ENCODE results near the gene LAMB3.
"Not testable (repeated sequence)": the region's sequence is repeated elsewhere in the genome, so short reads cannot be mapped to it uniquely, and the experiment has no call there.

LAMB3 gene

DNA sequence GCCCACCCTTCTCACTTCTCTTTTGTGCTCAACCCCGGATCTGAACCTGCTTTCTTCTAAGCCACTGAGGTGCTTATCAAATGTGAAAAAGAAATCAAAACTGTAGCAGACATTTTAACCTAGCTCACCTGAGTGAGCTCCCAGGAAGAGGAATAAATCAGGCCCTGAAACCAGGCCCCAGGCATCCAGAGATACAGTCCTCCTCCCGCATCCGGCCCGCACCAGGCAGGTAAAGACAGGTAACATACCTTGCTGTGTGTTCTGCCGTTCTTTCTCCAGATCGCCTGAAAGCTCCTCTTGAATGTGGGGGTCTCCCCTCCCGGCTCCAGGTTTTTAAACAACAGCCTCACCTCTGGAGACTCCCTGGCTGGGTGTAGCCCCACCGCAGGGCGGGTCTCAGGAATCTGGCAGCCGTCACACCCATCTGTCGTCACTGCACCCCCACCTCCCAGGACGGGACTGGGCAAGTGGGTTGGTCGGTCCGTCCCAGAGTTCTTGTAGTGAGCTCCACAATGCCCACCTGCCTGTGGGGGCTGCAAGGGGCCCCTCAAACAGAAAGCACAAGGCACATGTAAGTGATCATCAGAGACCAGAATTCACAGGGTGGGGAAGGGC, at the start of gene LAMB3:
TSS of gene LAMB3 (minus strand) at position 305 of the 615 bp plus-strand sequence. CDS start 1,481 bp downstream, outside the sequence.
- no peak for DNase-seq

DNA sequence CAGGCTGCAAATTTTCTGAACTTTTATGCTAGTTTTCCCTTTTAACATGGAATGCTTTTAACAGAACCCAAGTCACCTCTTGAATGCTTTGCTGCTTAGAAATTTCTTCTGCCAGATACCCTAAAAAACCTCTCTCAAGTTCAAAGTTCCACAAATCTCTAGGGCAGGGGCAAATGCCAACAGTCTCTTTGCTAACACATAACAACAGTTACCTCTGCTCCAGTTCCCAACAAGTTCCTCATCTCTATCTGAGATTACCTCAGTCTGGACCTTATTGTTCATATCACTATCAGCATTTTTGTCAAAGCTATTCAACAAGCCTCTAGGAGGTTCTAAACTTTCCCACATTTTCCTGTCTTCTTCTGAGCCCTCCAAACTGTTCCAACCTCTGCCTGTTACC, 48.5 kb upstream of the LAMB3 start:
- DNase-seq, result not testable (repeated sequence)

DNA sequence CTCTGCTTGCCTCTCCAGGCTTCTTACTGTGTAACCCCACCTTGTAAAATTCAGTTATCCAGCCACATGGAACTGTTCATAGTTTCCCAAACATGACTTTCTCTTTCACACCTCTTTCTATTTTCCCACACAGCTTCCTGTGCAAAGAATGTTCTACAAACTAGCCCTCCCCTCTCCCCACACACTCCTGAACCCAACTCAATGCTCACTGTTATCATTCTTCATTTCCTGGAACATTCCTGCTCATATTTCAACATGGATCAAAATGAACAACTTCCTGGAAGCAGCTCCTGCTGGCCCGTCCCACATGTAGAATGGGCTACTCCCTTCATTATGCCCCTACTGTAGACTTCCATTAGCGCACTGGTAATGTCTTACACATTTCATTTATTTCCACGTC, 44.9 kb upstream of the LAMB3 start:
- no peak for DNase-seq

DNA sequence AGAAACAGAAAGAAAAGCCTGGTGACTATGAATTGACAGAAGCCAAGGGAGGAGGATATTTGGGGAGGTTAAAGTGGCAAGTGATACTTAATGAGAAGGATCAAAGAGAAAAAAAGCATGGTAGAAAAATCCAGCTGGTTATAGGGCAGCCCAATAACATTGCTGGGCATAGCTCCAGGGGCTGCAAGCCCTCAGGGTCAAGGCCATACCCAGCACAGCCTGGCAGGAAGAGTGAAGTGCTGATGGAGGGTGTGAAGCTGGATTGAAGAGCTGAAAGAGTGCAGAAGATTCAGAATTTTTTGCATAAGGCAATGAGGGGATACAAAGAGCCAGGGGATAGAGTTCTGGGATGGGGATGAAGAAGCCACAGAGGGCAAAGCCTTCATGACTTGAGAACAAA, 44.4 kb upstream of the LAMB3 start:
- no peak for DNase-seq

DNA sequence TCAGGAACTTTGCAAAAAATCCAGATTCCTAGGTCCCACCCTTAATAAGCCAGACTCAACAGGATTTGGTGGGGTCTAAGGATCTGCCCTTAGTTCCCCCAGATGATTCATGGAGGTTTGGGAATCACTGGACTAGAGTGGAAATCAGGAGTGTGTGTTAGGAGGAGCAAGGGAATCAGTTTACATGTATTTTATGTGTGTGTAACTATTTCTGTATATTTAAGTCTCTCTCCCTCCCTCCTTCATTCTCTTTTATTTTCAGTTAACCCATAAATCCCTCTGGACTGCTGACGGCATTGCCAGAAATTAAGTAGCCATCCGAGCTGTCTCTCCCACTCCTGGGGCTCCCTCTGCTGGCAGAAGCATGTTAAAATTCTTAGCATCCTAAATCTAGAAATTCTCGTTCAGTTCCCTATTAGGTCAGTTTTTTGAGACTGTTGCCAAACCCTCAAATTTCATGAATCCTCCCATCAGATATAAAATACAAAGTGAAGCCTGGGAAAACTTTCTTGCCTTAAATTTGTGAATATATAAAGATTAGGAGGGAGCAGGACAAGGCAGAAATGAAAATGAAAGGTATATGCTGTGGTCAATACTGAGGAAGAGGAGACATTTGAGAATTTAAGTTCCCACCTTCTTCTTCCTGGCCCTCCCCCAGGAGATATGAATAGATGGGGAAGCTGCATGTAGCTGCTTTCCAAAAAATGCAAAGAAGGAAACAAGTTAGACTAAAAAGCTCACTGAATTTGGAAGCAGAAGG, 40.7 kb upstream of the LAMB3 start:
- peak; percentile 72 for DNase-seq

DNA sequence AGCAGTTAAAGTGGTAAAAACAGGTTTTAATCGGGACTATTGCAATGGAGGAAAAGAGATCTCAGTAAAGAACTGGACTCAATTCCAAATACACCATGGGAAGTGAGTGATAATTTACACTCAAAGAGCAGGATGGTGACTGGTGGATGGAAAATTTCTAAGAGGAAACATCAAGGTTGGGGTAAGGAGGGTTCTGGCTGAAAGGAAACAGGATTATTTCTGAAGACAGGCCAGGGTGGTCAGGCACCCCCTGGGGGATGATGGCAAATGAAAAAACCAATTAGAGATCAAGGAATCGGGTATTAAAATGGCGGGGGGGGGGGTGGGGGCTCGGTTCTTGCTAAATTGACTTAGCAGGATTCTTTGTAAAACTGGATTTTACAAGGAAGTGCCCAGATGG, 40.1 kb upstream of the LAMB3 start:
- DNase-seq, result no peak

DNA sequence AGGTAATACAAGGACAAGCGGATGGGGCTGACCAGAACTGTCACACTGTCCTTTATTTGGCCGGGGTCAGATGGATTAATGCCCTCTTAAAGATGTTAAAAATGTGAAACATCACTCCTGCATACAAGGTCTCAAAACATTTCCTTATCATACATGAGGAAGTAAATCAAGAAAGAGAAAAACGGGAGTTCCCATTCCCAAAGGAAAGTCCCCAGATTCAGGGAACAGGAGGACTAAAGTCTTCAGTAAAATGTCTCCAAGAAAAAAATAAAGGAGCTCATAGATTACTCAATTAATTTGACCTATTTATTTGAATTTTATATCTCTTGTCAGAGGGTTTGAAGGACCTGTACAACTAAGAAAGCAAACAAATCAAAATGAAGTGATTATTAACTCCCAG, 39.0 kb upstream of the LAMB3 start:
- DNase-seq, result no peak

DNA sequence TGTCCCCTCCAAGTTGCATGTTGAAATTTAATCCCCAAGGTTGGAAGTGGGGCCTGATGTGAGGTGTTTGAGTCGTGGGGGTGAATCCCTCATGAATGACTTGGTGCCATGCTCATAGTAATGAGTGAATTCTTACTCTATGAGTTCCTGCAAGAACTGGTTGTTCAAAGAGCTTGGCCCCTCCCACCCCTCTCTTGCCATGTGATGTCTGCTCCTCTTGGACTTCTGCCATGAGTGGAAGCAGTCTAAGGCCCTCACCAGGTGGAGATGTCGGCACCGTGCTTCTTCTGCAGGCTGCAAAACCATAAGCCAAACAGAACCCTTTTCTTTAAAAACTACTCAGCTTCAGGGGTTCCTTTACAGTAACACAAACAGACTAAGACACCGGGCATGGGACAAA, 37.3 kb upstream of the LAMB3 start:
- DNase-seq, result no peak

DNA sequence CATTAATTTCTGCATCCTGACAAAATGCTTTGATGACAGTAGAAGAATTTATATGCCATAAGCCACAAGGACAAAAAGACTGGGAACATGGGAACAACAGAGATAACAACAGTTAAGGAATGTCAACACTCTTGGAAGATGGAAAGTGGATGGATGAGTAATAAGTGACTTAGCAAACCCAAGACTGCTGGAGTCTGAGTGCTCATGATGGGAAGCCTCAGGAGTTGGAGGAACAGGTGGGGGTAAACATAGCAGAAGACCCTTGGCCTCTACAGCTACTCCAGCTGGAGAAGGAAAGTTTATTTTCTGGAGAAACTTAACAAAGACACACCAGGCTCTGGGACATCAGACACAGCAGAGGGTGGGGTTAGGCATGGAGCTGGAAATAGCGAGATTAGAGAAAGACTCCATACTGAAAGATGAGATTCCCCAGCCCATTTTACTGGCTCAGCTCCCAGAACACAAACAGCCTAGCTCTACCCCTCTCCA, 36.6 kb upstream of the LAMB3 start:
- no peak for DNase-seq

DNA sequence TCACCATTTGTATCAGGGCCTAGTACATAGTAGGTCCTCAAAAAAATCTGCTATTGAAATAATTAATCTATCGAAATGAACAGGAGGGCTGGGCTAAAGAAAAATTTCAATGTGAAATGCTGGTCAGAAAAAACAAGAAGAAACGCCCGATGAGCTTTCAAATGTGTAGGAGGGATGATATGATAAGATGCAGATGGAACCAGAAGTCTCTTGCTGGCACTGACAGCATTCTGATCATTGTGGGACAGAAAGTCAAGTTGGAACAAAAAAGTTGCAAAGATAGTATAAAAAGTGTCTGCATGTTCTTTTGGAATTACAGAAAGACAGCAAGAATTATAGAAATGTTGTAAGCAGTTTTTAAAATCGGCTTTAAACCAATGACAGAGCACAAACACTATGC, 34.1 kb upstream of the LAMB3 start:
- no peak for DNase-seq

DNA sequence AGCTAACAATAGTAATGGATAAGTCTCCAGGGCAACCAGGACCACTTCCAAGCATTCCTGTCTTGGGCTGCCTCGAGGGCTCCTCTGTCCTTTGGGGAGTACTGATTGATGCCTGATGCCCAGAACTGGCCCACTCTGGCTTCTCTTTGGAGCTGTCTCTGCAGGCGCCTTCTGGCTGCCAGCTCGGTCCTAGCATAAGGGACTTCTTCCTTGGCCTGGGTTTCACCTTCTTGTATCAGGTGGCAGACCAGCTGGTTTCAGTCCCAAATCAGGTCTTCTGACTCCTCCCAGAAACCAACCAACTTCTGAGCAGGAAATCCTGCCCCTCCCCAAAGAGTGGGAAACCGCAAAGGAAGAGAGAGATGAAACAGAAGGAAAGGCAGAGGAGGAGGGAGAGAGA, 33.6 kb upstream of the LAMB3 start:
- DNase-seq, result peak; percentile 55

DNA sequence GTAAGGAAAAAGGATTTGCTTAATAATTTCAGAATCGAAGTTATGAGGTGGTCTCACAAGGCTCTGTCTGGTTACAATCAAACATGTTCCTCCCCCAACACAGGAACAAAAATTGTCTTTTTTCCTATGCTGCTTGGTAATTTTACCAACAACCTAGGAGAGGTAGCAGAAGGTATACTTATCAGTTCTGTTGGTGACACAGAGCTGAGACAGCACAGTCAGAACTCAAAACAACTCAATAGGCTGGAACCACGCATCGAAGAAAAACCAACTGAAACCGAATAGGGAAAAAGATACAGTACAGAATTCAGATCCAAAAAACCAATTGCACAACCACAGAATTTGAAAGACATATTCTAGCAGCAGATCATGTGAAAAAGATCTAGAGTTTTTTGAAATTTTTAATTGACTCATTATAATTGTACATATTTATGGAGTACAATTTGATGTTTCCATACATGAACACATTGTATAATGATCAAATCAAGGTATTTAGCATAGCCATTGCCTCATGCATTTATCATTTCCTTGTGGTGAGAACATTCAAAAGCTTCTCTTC, 26.8 kb upstream of the LAMB3 start:
- no peak for DNase-seq

DNA sequence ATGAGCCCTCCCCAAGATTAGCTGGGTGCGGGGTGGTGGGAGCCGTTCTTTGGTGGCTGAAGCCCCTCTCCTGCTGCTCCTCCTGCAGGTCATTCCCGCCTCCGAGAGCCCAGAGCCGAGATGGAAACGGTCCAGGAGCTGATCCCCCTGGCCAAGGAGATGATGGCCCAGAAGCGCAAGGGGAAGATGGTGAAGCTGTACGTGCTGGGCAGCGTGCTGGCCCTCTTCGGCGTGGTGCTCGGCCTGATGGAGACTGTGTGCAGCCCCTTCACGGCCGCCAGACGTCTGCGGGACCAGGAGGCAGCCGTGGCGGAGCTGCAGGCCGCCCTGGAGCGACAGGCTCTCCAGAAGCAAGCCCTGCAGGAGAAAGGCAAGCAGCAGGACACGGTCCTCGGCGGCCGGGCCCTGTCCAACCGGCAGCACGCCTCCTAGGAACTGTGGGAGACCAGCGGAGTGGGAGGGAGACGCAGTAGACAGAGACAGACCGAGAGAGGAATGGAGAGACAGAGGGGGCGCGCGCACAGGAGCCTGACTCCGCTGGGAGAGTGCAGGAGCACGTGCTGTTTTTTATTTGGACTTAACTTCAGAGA, 23.4 kb upstream of the LAMB3 start:
- no peak for DNase-seq

DNA sequence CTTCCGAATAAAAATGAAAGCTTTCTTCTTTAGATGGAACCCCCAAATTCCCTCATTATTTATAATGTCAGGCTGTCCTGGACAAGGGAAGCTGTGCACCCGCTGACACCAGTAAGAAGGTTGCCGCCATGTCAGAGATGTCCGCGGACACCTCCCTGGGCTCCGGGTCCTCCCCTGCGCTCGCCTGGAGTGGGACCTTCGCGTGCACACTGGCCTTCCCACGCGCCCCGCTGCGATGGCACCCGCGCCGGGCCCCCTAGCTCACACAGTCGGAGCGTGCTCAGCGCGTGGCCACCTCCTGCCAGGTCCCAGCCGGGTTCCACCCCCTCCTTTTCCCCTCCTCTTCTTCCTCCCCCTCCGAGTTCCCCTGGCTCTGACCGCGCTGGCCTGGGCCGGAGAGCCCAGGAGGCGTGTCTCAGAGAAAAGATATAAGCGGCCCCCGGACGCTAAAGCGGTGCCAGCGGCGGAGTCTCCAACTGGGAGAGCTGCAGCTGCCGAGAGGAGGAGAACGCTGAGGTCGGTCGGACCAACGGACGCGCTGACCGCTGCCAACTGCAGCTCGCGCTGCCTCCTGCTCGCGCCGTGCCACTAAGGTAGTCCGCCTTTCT, 22.8 kb upstream of the LAMB3 start, which contains the start of gene G0S2:
TSS of gene G0S2 (plus strand) at position 456 of the 608 bp plus-strand sequence. CDS start 273 bp downstream, outside the sequence.
- peak; percentile 30 for DNase-seq

DNA sequence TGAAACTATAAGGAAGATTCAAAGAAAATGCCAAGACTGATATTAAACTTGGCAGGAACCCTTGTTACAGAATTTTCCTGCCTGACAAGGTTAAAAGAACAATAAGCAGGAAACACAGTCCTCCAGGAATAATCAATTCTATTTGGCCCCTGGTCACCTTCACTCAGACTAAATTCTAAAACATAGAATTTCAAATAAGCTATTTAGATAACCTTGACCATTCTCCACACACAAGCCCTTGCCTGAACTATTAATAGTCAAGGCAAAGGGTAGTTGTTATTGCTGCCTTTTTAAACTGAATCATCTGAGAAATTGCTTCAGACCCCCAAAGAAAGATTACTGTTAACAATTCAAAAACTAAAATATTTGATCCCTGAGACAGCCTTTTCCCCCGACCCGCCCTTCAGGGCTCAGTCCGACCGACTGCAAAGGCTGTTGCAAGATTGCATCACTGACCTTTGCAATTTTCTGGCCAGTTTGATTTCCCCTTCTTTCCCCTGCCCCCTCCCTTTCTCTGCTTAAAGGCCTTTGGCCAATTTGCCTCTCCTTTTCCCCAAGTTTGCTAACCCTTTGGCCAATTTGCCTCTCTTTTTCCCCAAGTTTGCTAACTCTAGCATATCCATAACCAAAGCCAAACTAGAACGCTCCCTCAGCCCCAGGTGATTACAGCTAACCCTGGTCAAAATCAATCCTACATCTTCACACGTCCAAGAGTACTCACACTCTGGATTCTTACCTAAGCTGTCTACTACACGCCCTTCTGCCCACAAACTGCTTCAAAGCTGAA, 21.6 kb upstream of the LAMB3 start:
- no peak for DNase-seq

DNA sequence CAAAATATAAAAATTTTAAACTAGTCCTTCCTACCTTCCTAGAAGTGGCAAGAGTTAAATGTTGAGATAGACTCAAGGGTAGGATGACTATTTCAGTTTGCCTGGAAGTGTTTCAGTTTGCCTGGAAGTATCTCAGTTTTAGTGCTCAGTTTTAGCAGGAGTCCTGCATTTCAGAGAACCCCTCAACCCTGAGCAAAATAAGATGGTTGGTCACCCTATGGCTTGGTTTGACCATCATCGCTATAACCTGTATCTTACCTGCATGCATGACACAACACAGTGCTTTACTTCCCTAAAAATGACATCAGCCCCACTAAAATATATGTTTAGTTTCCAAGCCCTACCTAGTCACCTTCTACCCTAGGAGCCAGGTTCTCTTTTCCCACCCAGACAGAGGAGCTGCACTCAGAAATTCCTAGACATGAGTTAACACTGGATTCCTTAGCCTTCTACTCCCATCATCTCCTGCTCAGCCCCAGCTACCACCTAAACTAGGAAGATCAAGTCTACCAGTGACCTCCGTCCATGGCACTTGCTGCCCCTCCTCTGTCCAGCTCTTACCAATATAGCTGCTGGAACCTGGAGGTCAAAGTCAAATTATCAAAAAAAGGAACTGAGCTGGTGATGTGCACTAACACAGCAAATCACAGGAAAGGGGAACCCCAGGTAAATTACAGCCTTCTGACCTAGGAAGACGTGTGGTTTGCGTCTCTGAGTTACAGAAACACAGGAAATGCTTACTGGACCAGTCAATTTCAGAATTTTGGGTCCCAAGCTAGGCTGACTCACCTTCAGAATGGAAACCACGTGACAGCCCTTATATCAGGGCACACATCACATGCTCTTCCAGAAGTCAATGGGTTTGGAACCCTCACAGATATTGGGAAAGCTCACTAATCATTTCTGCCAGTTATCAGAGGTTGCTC, 20.7 kb upstream of the LAMB3 start:
- DNase-seq, result peak; percentile 59

DNA sequence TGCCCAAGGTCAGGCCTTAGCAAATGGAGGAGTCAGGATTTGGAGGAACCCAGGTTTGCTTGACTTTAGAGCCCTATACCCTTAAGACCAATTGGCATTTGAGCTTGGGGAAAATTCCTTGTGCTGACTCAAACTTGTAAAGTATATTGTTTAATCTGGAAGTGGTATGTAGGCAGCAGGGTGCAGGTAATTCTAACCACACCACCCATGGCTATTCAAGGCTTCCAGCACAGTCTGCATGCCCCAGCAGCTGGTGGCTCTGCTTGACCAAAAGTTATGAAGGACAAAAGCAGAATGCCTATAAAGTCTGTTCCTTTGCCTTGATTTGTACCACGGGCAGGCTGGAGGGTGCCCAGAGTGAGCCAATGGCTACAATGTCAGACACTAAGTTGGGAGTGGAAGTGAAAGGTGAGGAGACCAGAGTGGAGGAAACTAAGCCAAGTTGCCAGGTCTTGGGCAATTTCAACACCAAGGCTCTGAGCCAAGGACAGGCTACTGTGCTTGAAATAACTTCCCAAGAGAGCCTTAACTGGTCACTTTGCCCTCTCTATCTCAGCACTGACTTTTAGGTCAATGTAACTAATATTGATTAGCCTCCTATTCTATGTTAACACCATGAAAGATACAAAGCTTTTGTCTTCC, 18.3 kb upstream of the LAMB3 start:
- no peak for DNase-seq

DNA sequence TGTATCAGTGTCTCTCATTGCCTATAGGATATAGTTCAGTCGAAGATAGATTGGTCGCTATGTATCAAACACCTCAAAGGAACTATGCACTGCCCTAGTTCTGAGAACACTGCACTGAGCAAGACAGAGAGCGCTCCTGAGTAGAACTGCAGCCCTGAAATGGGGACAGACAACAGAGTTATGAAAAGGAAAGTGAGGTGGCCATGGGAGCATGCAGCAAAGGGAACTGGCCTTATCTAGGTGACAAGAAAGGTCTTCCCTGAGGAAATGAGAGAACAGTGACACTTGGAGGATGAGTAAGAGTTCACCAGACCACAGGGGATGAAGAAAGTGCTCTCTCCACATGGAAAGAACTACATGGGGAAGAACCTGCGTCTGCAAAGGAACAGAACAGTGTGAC, 15.5 kb upstream of the LAMB3 start:
- DNase-seq, result no peak

DNA sequence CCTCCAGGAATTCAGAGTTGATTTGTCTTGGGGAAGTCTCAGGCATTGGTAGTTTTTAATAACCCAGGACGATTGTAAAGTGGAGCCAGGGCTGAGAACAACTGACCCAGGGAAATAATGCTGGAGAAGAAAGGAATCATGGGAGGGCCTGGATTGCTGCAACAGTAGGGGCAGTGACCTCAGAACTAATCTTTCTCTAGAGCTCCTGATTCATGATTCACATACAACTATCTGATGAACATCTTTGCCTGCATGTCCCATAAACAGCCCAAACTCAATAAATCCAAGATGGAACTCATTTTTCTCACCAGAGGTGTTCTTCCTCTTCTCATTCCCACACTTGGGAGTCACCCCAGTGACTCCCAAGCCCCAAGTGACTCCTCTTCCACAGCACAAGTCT, 14.9 kb upstream of the LAMB3 start:
- DNase-seq, result no peak

DNA sequence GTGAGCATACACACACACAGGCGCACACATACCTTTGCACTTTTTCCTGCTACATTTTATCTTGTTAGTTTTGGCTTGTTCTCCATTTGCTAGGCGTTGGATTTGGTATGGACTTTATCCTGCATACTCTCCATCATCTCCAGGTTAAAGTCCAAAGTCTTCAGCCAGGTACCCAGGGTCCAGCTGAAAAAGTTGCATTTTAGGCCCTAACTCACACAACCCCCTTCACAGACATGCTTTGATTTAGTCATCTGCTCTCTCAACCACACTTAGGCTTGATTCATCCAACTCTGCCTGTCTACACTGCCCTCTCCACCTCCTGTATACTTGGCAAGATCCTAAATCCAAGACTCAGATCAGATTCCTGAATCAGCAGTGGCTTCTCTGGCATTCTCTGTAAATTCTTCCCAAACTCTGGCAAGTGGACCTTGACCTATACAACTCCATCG, 10.7 kb upstream of the LAMB3 start:
- DNase-seq, result no peak

DNA sequence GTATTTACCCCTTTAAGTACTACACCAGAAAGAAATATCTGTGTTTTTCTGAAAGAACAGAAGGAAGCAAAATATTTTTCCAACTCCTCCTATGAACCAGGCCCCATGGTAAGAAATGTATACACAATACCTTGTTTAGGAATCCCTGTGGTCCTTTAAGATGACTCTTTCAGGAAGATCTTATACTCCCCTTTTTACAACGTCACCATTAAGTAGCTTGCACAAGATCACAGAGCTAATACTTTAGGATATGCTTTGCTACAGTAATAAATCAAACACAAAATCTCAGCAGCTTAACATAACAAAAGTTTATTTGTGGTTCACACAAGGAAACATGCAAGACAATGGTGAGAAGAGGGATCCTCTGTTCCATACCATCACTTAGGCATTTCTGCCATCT, 8.8 kb upstream of the LAMB3 start:
- no peak for DNase-seq

Measured in CD4-positive, alpha-beta T cell treated with Interleukin-12 subunit alpha and Interleukin-12 subunit beta, for 1 hour (primary cell).